Loucy (cell line): ENCODE results near the gene MRPL19.

ENCODE experiments used
- EZH2phosphoT487 ChIP-seq: fragments of 200-600 bp; IDR thresholded peaks from 2 replicates; pipeline ENCODE4 v1.6.1; 2018; ENCODE audit warnings: antibody characterized with exemption, mild to moderate bottlenecking, moderate library complexity, borderline replicate concordance
- TF ChIP-seq, protein P1 (sequence below): fragments of 200-600 bp; sonication (generic); conservative IDR thresholded peaks from 2 replicates; pipeline ENCODE4 v1.5.1; 2014; ENCODE audit warnings: mild to moderate bottlenecking, antibody characterized with exemption, low read length

DNA sequence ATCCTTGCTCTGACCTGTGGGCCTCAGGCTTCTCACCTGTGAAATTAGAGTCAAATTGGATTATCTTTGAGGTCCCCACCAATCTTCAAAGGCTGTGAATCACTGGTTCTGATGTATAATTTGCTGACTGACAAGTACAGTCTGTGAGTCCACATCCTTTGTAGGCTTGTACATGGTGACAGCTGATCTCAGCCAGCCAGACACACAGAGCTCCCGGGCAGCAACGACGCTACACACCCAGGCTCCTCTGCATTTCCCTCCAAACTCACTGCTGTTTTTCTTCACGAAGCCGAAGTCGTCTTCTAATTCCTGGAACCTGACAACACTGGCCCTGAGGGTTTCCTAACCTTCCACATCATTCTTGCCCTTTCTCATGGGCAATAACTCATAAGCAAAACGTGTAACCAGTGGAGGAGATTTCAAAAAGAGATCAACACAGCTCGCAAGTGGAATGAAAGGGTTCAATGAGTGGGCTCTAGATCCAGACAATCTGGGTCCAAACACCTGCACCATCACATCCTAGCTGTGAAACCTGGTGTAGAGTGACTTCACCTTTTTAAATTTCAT is 47.9 kb upstream of the MRPL19 start:
- TF ChIP-seq, protein P1, sequence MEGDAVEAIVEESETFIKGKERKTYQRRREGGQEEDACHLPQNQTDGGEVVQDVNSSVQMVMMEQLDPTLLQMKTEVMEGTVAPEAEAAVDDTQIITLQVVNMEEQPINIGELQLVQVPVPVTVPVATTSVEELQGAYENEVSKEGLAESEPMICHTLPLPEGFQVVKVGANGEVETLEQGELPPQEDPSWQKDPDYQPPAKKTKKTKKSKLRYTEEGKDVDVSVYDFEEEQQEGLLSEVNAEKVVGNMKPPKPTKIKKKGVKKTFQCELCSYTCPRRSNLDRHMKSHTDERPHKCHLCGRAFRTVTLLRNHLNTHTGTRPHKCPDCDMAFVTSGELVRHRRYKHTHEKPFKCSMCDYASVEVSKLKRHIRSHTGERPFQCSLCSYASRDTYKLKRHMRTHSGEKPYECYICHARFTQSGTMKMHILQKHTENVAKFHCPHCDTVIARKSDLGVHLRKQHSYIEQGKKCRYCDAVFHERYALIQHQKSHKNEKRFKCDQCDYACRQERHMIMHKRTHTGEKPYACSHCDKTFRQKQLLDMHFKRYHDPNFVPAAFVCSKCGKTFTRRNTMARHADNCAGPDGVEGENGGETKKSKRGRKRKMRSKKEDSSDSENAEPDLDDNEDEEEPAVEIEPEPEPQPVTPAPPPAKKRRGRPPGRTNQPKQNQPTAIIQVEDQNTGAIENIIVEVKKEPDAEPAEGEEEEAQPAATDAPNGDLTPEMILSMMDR: no peak
- no peak for TF ChIP-seq EZH2phosphoT487
